GM12874 (cell line): Measurements from ENCODE around the gene TUBGCP2.

Experiments used
- CTCF ChIP-seq: IDR thresholded peaks from 2 replicates; pipeline ENCODE4 v1.5.1; 2011; ENCODE audit warnings: low read depth, mild to moderate bottlenecking, control low read depth, low read length, moderate library complexity; ENCODE audit not compliant: insufficient read depth

The TUBGCP2 gene

GRCh38 chr10:133310399-133310755, 1.7 kb upstream of the TUBGCP2 start:
- TF ChIP-seq CTCF, result no peak

- no peak for TF ChIP-seq CTCF
Observed at GRCh38 chr10:133309720-133310398, 1.2 kb upstream of the TUBGCP2 start.

- TF ChIP-seq CTCF, result no peak
Observed at GRCh38 chr10:133309100-133309719, 538 bp upstream of the TUBGCP2 start.

GRCh38 chr10:133307776-133308420, 774 bp downstream of the TUBGCP2 start:
- TF ChIP-seq CTCF, result peak; percentile 87

- TF ChIP-seq CTCF, result no peak
Observed at GRCh38 chr10:133306941-133307379, 1.7 kb downstream of the TUBGCP2 start.

- no peak for TF ChIP-seq CTCF
Observed at GRCh38 chr10:133306097-133306476, 2.6 kb downstream of the TUBGCP2 start.

GRCh38 chr10:133303206-133303605, 5.5 kb downstream of the TUBGCP2 start:
- no peak for TF ChIP-seq CTCF
